Adrenal gland (tissue), 5 donors: ENCODE results near the gene BCL6.

Experiments used
- POLR2A ChIP-seq, 2 donors: fragments of 450-650 bp; IDR thresholded peaks; one replicate each; pipeline ENCODE4 v1.6.1; 2017; ENCODE audit warnings: antibody characterized with exemption in 2 of 2, mild to moderate bottlenecking in 2 of 2, moderate library complexity in 1 of 2
- TF ChIP-seq, protein P1 (sequence below), 6 experiments: fragments of 450-650 bp in 4 of 6; fragments of 200-600 bp in 2 of 6; sonication (generic) in 1 of 6; IDR thresholded peaks; 1 replicate in 5 of 6; 2 replicates in 1 of 6; pipeline versions ENCODE4 v1.5.1 to v1.8.0; 2016 to 2021; ENCODE audit warnings: antibody characterized with exemption in 6 of 6, mild to moderate bottlenecking in 2 of 6, moderate library complexity in 1 of 6
- donor health status: DM: no; HTN: no; CAD: no.

DNA sequence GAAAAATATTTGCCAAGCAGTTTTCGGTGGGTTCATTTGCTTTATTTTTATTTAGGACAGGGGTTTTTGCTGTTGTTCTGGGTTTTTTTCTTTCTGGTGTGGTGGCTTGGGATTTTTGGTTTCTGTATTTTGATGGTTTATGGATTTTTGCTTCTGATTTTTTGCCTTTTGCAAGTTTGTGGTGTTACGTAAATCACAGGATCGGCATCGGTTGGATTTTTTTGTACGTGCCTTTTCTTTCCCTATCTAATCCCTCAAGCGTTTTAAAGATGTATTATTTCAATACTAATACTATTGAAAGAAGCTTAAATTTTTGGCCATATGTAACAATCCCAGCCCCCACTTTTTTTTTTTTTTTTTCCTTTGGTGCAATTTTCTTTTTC lies 782 bp upstream of the BCL6 start:
- TF ChIP-seq, protein P1, sequence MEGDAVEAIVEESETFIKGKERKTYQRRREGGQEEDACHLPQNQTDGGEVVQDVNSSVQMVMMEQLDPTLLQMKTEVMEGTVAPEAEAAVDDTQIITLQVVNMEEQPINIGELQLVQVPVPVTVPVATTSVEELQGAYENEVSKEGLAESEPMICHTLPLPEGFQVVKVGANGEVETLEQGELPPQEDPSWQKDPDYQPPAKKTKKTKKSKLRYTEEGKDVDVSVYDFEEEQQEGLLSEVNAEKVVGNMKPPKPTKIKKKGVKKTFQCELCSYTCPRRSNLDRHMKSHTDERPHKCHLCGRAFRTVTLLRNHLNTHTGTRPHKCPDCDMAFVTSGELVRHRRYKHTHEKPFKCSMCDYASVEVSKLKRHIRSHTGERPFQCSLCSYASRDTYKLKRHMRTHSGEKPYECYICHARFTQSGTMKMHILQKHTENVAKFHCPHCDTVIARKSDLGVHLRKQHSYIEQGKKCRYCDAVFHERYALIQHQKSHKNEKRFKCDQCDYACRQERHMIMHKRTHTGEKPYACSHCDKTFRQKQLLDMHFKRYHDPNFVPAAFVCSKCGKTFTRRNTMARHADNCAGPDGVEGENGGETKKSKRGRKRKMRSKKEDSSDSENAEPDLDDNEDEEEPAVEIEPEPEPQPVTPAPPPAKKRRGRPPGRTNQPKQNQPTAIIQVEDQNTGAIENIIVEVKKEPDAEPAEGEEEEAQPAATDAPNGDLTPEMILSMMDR (IDR thresholded peaks at IDR 0.05) = no peak
- no peak for TF ChIP-seq POLR2A (IDR thresholded peaks at IDR 0.05)
